ENCODE results near the gene HES1. TPM values are rescaled to one million over a fixed set of nuclear protein-coding genes. Genes with fewer than 3 reads are reported as not detected.
A peak's percentile ranks its signal among the peaks of the same experiment; 100 is the strongest.

Gene HES1
- polyA plus RNA-seq, 5 donors: 84.7 to 142 (median 113) TPM

DNA sequence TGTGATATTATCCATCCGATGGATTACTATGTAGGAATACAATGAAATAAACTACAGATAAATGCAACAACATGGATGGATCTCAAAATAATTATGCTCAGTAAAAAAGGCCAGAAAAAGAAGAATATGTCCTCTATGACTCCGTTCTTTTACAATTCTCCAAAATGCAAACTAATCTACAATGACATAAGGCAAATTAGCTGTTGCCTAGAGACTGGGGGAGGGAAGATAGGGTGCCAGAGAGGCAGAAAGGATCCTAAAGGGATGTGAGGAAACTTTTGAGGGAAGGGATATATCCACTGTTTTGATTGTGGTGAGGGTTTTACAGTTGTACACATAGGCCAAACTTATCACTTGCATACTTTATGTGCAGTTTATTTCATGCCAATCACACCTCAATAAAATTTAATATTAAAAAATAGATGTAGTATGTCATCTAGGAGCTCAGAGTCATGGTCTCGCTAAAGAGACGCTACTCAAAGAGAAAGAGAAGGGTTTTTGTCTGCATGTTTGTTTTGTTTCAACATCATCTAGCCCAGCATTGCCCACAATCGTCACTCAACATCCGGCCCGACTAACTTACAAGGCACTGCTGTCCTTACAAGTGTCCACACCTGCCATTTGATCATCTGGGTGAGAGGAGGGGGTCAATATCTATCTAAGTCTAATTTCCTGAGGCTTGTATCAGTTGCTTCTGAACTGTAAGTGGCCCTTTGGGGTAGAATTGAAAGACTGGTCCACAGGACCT lies 29.5 kb downstream of the HES1 start:
- no peak for DNase-seq

DNA sequence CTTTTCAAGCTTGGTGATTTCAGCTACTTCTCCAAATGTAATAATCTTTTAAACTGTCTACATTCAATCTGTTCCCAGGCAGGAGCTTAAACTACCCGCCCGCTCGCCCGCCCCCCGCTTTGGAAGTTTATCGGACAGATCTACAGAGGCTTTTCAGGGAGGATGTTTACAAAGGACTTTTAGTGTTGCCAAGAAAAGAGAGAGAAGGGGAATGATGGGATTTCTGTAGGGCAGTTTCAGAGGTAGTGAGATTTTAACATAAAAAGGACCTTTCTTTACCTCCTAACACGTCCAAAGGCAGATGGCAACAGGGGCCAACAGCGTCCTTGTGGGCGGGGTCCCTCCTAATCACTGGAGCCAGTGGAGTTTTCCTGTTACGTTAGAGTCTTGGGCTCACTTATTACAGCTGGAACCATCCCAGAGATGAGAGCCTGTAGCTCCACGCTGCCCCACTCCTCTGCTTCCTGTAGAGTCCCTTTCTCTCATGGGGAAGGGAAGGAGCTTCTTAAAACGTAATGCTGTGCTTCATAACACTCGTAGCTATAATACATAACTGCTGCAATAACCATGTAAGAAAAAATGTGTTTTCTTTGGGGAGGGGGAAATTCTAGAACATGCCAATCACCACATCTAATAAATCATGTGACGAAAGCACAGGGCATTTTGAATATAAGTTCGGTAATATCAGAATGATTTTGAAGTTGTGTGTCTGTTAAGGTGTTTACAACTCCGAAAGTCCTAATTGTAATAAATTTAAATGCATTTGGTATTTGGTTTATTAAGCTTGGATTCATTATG lies 30.9 kb downstream of the HES1 start:
- peak; percentile 70 to 72 for DNase-seq

DNA sequence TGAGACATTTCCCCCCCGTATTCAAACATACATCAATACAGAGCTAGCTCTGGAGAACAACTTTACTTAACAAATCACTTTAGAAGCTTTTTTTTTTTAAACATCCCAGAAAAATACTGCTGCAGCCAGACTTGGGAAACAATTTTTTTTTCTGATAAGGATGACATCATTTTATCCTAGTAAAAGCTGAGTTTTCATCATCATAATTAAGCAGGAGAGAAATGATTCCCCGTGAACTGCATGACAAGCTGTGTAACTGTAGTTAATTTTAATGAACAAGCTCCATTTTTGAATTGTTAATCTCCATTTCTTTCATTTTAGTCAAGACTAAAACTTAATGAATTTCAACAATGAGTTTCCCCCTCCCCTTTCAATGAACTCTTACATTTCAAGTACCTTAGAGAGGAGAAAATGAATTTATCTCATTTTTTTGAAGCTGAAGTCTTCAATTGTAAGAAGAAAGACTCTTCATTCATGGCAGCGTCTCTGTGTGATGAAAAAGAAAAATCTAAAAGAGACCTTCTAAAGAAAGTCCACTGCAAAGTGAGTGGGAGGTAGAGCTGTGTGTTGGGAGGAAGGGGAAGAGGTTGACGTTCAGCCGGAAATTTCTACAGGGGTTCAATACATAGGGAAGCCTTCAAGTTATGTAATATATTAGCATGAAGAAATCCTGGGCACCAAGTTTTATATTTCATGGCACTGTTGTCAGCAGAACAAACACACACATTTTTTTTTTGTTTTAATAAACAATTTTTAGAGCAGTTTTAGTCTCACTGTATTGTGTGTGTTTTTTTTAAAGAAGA lies 31.7 kb downstream of the HES1 start:
- no peak for DNase-seq

DNA sequence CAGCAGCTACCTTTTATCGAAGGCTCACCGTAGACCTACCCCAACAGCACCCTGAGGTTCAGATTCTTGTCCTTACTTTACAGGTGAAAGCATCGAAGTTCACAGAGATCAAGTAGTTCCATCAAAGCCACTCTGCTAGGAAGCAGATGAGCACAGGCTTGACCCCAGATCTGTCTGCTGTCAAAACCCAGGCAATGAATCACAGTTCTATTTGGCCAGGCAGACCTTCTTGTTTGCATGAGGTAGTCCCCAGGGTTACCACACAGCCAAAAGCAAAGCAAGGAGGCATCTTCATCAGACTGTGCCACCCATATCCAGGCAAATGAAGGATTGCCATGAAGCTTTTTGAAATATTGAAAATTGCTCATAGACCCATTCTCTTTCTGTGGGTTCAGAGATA lies 33.0 kb downstream of the HES1 start:
- DNase-seq: no peak

DNA sequence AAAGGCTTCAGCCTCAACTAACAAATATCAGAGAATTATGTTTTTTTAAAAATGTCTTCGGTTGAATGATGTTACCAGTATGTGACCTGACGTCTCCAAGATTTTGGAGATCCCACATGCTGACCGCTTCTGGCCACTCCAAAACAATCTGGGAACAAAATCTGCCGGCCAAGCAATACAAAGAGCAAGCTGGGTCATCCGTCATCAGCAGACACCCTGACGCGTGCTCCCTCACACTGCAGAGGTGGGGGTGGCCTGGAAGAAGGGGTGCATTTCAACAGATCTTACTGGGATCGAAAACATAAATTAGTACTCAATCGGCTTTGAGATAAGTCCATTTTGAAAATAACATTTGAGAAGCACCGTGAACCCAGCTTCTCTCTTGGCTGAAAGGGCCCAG lies 33.6 kb downstream of the HES1 start:
- DNase-seq: no peak

DNA sequence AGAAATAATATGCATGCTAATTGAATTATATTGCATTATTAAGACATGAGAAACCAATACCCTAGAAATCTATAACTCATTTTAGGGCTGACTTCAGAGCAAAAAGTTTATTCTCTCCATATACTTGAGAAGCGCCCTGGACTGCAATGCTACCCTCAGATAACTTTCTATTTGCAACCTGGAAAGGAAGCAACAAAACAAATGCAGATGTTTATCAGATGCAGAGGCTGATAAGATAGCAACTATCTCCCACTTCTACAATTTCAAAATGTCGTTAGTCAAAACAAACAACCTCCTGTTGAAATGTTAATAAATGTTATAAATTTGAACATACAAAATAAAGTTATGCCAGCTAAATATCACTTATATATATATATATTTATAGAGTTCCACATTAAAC lies 34.8 kb downstream of the HES1 start:
- DNase-seq: no peak

DNA sequence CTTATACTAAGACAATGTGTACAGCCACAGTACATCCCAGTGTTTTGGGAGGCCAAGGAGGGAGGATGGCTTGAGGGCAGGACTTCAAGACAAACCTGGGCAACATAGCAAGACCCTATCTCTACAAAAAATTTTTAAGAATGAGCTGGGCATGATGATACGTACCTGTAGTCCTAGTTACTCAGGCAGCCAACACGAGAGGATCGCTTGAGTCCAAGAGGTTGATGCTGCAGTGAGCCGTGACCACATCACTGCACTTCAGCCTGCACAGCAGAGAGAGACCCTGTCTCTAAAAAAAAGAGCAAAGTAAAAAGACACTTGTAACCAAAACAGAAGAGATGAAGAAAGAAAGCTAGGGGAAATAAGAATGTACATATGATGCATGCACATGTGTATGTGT lies 38.5 kb downstream of the HES1 start:
- DNase-seq: no peak

DNA sequence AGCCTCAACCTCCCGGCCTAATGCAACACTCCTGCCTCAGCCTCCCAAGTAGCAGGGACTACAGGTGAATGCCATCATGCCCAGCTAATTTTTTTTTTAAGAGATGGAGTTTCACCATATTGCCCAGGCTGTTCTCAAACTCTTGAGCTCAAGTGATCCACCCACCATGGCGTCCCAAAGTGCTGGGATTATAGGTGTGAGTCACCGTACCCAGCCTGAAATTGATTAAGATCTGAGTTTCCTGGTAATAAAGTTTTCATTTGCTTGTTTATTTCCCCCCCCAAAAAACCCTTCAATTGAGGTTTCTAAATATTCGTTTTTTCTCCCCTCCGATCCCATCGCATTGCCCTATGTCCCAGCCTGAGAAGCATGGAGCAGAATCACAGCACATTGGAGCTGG lies 39.0 kb downstream of the HES1 start:
- DNase-seq: no peak

DNA sequence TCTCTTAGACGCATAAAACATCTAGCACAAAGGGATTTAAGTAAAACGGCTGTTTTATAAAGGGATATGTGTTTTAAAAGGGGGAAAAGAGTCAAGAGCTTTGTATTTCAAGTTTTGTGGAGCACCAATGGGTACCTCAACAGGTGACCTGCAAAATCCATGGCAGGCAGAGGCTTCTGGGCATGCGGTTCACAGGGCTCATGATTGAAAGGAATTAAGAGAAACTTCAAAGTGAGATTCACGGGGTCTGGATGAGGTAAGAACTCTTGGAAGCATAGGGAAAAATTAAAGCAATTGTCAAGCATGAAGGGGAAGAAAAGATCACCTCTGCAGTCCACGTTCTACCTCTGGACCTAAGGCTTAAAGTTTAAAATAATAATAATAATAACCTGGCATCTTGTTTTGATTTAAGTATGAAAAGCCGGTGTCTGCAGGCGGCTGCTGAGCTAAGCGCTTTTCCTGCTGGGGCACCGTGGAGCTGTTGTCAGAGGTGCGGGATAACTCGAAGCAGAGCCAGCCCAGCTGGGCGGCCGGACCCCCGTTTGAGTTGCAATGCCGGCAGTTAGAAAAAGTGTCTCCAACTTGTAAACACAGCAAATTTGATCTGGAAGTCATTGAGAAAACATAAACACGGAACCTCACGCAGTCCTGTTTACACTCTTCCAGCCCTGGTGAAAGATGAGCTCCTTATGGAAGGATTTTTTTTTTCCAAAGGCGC lies 40.5 kb downstream of the HES1 start:
- DNase-seq: peak; percentile 85

DNA sequence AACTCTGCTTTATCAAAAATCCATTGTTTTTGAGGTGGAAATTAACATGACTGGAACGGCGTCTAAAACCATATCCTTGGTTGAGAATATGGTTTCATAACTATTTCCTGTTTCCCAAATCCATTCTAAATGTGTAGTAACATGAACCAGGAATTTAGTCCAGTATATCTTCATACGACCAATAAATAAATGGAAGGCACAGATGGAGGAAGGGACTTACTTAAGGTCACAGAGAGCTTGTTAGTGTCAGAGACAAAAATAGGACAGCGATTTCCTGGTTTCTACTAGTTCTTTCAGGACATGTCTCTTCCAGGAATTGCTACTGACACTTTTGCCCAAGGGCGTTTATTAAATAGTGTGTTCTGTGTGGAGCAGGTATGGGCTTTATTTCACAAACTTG lies 41.2 kb downstream of the HES1 start:
- no peak for DNase-seq

DNA sequence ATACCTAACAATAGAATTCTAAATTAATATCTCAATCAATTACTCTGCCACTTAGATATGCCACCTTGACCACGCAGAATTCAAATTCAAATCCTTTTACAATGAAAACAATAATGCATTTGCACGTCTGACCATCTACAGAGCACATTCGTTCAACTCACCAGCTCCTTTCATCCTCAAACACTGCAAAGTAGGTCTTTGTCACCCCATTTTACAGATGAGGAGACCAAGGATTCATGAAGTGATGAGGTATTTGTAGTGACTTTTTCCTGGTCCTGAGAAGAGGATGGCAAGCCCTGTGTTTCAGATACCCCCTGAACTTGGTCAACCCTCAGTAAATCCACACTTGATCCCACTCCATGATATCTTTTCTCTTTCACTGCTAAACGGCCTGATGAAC lies 42.2 kb downstream of the HES1 start:
- DNase-seq: no peak

DNA sequence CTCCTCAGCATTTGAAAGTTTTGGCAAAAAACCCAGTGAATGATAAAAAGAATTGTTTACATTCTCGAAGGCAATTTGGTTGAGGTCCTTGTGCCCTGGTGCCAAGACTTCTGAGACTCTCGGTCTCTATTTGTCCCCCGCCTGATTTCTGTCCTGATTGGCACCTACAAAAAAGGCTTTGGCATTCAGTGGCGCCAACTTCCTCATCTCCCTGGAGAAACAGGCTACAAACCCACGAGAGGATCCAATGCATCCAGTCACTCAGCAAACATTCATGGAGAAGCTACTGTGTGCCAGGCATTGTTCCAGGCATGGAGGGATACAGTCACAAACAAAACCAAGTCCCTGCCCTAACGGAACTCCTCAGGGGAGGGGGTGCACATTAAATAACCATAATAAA lies 42.7 kb downstream of the HES1 start:
- DNase-seq: no peak

DNA sequence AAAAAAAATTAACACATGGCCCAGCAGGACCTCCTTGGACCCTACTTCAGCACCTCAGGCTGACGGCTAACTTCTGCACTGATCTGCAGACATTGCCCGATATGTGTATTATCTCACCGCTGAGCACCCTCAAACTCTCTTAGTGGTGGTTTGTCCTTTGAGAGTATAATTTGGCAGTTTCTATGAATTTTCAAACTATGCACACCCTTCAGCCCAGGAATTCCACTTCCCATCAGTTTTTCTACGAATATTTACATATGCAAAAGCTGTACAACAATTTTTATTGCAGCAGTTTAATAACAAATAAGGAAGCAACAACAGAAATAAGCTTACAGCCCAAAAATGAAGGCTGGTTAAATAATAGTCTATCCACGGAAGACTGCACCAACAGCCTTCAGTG lies 44.6 kb downstream of the HES1 start:
- DNase-seq: no peak

DNA sequence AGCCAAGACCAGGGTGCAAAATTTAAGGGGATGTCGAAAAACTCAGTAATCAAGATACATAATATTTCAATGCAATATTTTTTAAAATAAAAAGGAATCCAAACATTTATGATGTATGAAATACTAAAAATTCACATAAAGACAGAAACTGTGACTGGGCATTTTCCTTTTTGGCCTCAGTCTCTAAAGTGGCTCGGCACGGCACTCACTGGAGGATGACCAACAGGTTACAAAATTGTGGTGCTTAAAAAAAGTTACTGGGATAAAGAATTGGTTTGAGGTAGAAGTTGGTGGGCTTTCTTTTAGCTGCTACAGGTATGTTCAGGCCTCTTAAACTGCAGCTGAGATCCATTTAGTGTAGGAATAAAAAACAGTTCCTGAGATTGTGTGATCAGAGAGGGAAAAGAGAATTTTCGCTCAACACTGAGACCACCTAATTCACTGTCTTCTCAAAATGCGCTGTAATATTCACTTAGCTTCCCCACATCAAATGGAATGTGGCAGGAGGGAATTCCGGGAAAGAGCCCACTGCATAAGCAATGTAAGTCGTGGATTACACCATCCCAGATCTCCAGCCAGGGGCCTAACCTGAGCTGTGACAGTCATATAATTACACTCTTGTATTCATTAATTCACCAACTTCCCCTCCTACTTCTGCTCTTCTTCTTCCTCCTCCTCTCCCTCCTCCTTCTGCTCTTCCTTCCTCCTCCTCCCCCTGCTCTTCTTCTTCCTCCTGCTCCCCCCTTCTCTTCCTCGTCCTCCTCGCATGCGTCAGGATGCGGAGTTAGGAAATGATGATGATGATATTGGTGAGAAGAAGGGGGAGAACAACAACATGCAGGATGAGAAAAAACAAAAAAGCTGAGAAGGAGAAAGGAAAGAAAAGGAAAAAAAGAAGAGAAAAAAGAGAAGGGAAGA lies 45.9 kb downstream of the HES1 start:
- DNase-seq: no peak

DNA sequence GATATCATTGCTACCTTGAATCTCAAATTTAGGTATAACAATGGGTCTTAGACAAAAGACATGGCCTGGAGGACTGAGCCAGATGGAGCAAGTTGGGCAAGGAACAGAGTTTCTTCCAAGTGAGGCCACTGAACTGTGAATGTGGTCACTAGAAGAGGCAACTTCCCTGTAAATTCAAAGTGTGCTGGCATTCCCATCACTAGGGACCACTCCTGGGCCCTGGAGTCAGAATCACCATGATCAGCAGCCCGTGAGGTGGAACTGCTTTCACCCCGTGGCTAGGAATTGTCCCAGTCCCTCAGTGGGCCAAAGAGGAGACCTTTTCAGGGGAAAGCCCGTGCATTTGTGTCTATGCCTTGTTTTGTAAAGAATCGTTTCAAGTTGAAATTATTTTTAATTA lies 47.3 kb downstream of the HES1 start:
- DNase-seq: no peak

DNA sequence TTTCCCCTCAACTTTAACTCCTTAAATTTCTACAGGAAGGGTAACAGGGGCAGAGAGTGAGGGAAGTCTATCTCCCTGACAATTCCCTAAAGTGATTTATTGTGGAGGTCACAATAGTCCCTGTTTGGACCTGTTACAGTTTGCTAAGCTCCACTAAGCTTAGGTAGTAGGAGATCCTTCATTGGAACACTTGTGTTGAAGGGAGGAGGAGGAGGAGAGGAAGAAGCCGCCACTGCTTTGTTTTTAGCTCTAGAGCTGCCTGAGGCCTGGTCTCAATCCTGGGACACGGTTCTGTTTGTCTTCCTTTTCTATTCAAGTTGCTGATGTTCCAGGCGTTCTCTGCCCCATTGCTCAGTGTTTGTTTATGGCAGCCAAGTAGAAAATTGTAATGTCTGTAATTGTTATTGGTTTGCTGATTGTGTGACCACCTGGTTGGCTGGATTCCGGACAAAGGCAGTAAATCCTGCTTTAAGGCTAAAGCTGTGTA lies 48.4 kb downstream of the HES1 start:
- no peak for DNase-seq

DNA sequence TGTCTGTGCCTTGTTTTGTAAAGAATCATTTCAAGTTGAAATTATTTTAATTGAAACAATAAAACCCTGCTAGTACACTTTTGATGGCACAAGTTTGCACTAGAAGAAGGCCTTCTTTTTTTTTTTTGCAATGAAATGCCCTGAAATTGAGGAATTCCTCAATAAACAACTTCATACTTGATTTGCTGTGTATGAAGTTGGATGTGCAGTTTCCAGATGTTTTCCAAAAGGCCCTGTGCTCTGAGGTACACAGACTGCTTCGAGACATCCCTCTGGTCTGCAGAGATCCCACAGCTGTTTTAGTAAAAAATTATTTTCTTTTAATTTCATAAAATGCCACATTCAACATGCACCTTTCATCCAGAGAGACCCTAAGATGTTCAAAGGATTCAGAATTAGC lies 48.9 kb downstream of the HES1 start:
- DNase-seq: no peak

DNA sequence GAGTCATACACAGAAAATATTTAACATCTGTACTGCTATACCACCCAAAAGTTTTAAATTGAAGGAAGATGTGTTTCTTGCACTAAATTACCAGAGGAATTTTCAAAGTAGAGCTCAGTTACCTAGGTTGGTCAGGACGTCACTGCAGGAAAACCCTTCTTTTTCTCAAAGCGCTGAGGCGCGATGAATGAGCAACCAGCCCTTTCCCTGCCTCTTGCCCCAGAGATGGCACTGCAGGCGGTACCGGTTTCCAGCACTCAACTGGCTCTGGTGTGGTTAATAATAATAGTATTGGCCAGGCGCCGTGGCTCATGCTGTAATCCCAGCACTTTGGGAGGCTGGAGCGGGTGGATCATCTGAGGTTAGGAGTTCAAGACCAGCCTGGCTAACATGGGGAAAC lies 49.3 kb downstream of the HES1 start:
- DNase-seq: no peak

DNA sequence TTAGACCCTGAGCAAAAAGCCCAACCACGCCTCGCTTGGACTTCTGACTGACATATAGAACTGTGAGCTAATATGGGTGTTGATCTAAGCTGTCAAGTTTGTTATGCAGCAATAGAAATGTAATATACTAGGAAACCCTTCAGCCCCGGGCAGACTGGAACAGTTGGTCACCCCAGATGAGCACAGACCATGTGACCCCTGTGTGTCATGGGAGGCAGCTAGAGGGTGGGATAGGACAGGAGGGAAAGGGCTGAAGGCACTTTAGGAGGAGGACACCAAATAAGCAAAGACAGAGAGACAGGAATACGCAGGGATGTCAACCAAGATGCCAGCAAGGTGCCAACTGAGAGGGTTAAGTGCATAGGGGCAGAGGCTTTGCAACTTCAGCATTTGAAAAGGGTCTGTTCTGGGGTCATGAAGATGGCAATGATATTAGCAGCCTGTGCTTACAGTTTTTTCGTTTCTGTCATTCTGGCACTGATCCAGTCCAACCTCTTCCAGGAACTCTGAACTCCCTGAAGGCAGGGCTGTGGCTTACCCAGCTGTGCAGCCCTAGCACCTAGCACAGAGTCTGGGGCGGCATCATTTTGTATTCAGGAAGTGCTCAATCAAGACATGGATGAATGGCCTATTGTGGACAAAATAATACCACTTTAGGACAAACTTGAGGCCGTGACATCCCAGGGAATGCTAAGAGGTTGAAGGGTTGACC lies 51.4 kb downstream of the HES1 start:
- no peak for DNase-seq
